HG03457 (cell line): ENCODE measurements around the gene SLC8A2.

ENCODE experiments used
- ATAC-seq: cut with Tn5 transposase; IDR thresholded peaks from one replicate; pipeline ENCODE4 v1.9.1; 2021; ENCODE audit warnings: moderate number of reproducible peaks; ENCODE audit not compliant: unreplicated experiment

Gene SLC8A2

DNA sequence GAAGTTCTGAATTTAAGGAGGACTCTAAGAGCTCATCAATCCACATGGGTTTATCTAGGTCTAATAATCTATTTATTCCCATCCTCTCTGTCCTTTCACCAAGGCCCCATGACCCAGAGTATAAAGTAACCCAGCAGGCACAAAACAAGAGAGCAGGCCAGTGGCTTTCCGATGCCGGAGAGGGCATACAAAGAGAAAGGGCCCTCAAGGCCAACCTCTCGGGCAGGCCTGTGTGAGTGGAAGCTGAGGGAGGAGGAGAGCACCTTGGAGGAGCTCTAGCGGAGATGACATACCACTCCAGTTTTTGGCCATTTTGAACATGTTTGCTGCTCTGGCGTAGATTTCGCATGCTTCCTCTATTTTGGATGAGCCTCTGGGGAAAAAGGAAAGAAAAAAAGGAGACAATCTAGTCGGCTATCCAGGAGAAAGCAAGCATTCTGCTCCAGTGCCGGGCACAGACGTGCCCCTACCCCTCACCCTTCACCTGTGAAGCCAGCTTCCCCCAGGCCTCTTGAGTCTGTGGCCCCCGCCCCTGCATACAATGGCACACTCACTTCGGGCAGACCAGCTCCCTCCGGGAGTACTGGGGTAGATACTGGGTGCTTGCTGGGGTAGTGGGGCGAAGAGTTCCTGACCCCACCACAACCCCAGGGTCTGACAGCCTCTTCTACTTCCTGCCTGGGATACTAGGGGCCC, 31.6 kb upstream of the SLC8A2 start:
- ATAC-seq = no peak

DNA sequence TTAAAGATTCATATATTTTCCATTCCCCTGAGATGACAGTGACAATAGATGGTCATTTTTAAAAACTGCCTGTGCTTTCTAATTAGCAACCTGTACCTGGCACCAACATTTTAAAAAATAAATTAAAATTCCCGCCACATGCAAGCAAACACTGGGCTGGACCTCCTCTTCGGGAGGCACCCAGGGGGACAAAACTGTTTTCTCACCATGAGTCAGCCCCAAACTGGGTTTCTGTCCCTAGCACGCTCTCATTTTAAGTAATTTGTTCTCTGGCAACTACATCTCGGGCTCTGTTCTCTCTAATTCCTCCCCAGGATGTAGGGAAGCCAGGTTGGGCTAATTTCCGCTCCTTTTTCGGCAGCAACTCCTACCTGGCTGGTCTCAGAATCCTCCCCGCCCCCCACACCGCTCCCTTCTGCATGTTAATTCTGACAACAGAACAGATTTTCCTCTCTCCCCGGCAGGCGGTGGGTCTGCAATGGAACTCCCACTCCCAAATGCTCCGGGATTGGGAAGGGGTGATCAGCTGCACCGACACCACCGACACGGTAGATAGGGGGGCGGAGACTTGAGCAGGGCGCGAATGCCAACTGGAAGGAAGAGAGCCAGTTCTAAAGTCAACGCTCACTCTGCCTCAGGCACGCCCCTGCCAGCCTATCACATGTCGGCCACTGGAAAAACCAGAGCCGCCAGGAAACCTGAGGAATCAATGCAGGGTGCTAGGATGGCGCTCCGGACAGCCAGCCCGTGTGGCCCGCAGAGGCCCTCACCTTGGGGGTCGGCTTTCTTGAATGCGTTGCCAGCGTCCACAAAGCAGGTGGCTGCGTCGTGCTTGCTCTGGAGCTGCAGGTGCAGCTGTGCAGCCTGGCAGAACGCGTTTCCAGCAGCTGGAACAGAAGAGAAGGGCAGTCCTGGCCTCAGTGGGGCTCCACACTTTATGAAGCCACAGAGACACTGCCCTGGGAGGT, 28.5 kb upstream of the SLC8A2 start:
- no peak for ATAC-seq

DNA sequence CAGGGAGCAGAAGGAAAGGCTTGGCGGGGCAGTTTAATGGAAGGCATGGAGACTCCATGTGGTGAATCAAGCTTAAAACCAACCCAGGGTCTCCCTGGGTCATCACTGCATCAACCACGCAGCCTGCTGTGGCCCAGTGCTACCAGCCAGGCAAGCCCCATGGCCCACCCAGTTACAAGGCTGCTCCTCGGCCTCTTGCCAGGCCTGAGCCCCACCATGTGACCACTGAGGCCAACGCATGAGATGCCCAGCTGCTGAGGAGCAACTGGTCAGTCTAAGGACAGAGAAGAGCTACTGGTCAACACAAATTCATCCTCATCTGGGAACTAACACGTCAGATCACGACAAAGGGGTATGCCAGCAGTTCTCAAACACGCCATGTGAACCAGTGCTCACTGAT, 27.7 kb upstream of the SLC8A2 start:
- no peak for ATAC-seq

DNA sequence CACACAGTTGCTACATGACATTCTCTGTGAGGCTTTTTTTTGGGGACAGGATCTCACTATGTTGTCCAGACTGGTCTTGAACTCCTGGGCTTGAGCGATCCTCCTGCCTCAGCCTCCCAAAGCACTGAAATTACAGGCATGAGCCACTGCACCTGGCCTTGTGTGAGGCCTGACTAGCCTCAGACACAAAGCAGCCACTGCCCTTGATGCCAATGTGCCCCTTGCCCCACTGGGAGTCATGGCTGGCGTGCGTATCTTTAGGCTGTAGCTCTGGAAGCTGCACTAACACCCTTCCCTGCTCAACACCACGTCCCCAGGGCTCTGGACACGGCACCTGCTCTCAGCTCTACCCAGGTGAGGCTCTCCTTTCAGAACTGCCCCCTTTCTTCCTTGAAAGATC, 26.9 kb upstream of the SLC8A2 start:
- no peak for ATAC-seq

DNA sequence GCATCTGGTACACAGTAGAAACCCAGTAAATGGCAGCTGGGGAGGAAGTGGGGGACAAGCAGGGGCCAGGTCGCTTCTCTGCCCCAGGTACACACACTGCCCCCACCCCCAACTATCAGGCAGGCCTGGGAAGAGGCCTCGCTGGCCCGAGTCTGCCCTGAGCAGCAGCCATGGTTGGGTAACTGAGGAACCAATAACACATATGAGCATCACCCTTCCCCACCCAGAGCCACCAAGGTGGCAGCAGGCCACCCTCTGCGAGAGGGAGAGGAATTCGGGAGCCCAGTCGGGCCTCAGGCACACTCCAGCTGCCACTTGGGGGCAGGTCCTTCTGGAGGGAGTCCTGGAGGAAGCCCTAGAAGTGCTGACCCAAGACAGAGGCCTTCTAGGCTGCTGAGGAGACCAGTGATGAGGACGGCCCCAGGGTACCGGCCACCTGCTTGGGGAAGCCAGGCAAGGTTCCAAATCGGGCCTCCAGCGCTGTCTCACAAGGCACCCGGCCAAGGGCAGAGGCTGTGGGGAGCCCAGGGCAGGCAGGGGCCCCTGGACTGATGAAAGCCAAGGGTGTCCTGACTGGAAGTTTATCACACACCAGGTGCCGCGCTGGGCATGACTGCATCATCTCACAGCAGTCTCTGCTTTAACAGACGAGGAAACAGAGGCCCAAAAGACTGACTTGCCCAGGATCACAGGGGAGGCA, 26.3 kb upstream of the SLC8A2 start:
- no peak for ATAC-seq

DNA sequence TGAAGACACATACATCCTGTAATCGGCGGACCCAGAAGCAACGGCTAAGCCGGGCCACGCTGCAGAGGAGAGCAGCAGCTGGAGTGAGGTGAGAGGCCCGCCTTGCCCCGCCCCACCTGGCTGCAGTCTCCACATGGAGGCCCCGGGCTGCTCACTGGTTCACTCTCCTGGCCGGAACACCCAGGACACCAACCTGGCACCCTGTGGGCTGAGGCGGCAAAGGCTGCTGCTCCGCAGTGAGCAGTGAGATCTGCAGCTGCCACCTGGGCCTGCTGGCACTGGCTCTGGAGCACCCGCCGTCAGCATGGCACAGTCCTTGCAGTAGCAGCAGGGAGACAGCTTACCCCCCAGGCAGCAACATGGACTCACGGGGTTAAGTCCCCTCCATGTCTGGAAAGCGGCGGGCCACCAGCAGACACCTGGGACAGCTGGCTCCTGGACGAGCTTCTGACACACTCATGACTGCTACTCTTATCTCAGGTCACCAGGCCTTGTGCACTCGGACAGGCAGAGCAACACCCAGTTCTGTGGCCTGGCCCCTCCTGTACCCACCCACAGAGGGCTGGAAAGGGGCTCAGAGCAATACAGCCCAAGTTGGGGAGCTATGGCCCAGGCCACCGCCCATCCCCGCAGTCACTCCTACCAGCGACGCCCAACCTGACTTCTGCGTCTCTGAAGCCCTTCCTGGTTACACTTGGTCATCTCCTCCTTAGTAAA, 25.5 kb upstream of the SLC8A2 start:
- no peak for ATAC-seq

DNA sequence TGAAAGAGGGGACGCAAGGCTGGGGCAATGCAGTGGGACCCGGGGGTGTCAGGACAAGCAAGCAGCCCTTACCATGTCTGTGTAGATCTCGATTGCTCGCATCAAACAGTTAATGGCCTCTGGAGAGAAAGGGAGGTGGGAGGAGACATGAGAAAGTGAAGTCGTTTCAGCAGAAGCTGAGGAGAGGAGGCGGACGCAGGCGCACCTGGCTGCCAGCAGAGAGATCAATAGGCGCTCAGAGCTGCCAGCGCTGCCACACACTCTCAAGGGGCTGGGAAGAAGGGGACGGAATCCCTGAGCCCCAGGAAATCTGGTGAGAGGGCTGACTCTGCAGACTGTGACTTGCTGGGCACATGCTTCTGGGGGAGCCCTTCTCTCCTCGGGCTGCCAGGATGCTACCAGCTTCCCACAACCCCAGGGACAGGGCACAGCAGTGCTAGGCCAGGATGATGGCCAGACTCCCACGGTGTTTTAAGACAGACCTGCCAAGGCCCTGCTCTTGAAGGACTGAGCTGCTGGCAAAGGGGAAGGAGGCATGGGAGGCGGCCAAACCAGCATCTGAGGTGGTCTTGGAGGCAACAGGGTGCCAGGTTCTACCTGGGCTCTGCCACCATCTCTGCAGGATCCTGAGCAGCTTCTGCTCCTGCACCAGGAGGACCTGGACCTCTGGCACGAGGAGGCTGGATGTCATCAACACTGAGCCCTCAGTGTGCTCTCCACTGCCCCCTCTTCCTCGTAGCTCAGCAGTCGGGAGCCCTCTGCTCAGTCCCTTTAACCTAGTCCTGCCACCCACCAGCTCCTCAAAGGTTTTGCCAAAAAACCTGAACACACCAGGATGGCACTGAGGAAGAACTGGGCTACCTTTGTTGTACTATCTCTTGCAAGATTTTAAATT, 24.0 kb upstream of the SLC8A2 start:
- ATAC-seq = no peak

DNA sequence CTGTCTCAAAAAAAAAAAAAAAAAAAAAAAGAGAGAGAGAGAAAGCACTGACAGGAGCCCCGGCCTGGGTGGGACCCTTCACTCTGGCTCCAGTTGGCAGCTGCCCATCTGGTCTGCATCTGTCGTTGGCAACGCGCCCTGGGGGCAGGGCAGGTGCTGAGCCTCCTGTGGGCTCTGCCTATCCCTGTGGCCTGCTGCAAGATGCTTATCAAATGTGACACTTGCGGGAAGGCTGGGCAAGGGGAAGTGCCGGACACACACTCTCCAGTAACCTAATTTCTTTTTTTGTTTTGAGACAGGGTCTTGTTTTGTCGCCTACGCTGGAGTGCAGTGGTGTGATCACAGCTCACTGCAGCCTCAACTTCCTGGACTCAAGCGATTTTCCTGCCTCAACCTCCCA, 23.0 kb upstream of the SLC8A2 start:
- no peak for ATAC-seq

DNA sequence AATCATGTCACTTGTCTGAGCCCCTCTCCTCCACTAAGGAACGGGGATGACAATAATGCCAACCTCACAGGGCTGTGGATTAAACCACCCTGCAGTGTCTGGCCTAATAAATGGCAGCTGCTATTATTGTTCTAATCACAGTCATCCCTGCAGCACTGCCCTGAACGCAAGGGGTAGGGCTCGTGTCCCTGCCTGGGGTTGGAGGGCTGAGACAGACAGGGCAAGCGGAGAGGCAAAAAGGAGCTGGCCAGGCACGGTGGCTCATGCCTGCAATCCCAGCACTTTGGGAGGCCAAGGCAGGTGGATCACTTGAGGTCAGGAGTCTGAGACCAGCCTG, 22.5 kb upstream of the SLC8A2 start:
- no peak for ATAC-seq

DNA sequence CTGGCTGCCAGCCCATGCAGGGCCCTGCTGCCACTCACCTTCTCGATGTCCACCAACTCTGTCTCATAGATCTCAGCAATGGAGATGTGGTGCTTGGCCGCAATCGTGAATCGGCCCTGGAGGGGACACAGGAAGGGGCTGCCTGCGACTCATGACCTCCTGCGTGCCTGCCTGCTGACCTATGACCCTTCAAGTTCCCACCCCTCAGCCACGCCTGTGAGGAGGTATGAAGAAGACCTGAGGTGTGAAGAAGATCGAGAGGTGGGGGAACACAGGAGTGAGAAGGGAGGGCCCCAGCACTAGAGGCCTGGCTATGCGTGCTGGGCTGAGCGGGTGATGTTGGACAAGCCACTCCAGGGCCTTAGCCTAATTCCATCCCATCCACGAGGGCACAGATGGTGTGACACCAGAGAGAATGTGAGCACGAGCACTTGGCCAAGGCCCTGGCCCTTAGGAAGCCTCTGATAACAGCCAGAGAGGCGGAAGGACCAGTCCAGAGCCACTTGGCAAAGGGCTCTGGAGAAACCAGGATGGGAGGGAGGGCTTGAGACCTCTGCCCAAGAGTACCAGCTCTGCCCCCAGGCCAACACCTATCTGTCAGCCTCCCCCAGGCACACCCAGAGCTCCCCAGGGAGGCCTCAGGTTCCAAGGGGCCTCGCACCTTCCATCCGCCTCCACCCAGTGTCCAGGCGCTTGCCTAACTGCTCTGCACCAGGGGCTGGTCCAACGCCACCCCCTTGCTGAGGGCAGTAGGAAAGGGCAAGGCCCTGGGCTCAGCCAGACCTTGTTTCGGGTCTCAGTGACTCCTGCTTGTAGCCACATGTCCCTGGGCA, 21.9 kb upstream of the SLC8A2 start:
- no peak for ATAC-seq

DNA sequence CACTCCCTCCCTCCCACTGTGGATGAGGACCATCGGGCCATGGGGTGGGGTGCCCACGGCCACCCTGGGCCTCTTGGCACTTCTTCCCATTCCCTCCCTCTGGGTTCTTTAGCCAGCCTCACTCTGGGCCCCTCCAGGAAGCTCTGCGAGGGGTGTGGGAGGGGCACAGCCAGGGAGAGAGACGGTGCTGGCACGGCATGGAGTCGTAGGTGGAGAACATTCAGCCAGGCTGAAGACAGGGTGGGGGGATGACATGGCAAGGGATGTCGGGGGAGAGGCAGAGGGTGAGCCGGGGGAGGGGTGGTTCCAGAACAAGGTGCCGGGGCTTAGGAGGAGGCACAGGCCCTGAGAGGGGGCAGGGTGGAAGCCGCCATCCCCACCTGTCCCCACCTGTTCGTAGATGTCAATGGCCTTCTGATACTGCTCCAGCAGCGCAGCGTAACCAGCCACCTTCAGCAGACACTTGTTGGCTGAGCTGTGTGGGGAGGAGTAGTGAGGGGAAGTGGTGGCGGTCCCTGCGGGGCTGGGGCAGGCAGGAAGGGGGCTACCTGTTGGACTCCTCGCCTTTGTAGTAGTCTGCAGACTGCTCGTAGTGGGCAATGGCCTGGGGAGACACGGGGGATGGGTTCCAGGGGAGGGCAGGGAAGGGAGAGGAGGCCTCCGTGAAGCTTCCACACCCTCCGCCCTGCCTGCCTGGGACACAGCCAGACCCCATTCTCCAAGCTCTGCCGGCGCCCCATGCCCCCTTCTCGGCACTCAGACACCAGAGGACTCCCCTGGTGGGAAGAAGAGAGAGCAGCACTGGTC, 21.1 kb upstream of the SLC8A2 start:
- no peak for ATAC-seq

DNA sequence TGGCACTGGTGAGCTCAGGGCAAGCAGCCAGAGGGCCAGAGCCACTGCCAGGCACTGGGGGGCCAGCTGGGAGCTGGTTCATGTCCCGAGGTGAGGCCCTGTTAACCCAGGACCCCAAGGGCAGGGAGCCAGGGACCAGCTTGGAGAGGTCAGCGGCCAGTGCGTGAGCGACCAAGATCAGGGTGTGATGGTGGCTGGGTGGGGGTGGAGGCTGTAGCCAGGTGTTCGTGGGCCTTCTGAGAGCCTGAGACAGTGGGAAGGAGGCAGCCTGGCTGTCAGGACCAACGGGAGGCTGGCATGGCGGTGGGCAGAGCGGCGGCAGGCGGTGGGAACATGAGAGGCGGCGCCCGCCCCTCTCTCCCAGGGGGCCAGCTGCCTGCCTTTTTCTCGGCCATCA, 20.4 kb upstream of the SLC8A2 start:
- no peak for ATAC-seq

DNA sequence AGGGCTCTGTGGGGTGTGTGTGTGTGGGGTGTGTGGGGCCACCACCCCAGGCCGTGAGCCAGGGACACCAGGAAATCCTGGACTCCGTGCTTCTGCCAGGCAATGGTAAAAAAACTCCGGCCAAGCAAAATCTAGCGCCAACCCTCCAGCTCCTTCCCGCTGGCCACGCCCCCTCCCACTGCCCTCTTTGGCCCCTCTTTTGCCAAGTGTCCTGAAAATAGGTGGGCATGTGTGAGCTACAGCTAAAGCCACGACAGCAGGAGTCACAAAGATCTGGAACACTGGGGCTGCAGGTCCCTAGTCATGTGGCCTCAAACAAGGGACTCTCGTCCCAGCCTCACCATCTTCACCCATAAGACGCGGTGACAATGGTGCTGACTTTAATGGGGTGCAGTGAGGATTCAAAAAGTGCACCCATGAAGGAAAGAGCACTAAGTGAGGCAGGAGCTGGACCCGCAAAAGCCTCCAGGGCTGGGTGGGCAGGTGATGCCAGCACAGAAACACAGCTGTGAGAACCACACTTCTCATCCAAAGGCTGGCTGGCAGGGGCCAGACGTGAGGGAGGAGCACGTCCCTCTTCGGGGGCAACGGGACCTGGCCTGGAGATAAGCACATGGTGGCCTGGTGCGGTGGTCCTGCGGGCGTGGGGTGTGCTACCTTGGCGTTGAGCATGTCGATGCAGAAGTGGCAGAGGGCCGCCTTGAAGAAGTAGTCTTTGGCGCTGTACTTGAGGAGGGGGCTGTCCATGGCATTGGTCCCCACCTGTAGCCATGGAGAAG, 19.9 kb upstream of the SLC8A2 start:
- ATAC-seq = no peak

DNA sequence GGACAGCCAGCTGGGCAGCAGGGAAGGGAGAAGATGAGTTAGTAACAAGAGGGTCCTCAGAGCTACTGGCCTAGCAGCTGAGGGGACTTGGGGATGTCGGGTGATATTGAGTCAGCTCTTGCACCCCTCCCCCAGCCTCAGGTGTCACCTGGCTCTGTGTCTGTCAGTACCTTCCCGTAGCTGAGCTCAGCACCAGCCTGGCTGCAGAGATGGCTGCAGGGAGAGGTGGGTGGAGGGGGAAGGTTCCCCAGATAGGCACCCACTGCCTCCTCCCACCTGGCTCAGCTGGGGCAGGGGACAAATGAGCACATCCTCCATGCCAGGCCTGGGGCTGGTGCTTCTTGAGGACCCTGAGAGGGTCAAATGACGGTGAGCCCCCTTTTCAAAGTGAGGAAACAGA, 19.2 kb upstream of the SLC8A2 start:
- no peak for ATAC-seq

DNA sequence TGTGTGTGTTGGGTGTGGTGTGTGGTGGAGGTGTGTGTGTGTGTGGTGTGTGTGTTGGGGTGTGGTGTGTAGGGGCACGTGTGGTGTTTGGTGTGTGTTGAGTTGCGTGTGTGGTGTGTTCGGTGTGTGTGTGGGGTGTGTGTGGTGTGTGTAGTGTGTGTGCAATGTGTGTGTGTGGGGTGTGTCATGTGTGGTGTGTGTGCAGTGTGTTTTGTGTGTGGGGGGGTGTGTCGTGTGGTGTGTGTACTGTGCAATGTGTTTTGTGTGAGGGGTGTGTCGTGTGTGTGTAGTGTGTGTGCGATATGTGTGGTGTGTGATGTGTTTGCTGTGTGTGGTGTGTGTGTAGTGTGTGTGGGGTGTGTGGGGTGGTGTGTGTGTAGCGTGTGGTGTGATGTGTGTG, 18.3 kb upstream of the SLC8A2 start:
- ATAC-seq = no peak

DNA sequence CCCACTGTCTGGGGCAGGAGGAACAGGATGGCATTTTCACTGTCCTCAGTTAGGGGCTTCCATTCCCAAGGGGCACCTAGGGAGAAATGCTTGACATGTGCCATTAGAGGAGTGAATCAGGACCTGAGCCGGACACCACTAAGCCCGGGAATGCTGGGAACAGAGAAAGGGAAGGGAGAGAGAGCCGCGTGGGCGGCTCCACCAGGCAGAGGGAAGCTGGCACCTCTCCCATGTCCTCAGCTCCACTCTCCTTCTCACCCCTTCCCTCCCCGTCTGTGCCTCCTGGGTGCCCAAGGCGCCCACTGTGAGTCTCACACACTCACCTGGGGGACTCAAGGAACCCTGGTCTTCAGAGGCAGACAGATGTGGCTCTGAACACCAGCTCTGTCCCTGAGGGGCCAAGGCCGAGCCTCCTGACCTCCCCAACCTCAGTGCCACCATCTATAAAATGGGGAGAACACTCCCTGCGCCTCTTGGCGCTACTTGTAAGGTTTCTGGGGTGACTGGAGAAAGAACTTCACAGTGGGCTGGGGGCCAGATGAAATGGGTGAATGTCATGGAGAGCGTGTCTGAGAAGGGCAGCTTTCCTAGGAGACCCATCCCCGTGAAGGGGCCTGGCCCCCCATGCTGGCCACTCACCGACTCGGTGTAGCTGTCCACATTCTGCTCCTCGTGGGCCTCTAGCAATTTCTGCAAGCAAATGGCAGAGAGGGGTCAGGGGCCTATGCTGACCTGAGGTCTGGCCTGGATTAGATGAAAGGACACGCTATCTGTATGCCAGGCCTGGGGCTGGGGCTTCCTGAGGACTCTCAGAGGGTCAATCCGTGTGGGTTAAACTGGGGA, 17.6 kb upstream of the SLC8A2 start:
- no peak for ATAC-seq
